Upper lobe of right lung (tissue), 1 donor: ENCODE data around the gene NYAP2. TPM values are rescaled to one million over a fixed set of nuclear protein-coding genes. Genes with fewer than 3 reads are reported as not detected.

Experiments used
- ATAC-seq: fragments of 200-7000 bp; cut with Tn5 transposase; one replicate; pipeline ENCODE4 v1.9.1; 2020; ENCODE audit warnings: mild to moderate bottlenecking, moderate library complexity
- DNase-seq: peaks from one replicate; pipeline ENCODE4 v3.0.0-alpha.2; 2020
- H3K27ac ChIP-seq: fragments of 200-600 bp; one replicate; pipeline ENCODE4 v1.8.0; 2022
- H3K27me3 ChIP-seq: fragments of 200-600 bp; one replicate; pipeline ENCODE4 v1.8.0; 2022; ENCODE audit warnings: mild to moderate bottlenecking
- H3K36me3 ChIP-seq: fragments of 200-600 bp; one replicate; pipeline ENCODE4 v1.8.0; 2022
- H3K4me1 ChIP-seq: fragments of 200-600 bp; one replicate; pipeline ENCODE4 v1.8.0; 2022
- H3K4me3 ChIP-seq: fragments of 200-600 bp; one replicate; pipeline ENCODE4 v1.8.0; 2022; ENCODE audit warnings: mild to moderate bottlenecking
- H3K9me3 ChIP-seq: fragments of 200-600 bp; one replicate; pipeline ENCODE4 v1.8.0; 2022
- intact Hi-C: fragments of 100-400 bp; cut with DNase I; formaldehyde crosslinking; loops from one replicate; pipeline ENCODE4 v1.11.0; 2022
- total RNA-seq: library from RNA; stranded (reverse); fragmentation: NEBNext Ultra II Directional; extraction: Animal tissue kit (Norgen Biotek cat#: 25700); gene quantifications from one replicate; pipeline ENCODE4 v1.2.1, GENCODE V29; 2021
- TF ChIP-seq, protein P1 (sequence below): fragments of 200-600 bp; IDR thresholded peaks from one replicate; pipeline ENCODE4 v1.8.0; 2022; ENCODE audit warnings: antibody characterized with exemption
- donor health status: DM: no; HTN: yes; CAD: no; lungs with severe emphysema.

The NYAP2 gene
- total RNA-seq, 1 donor from 2014 or later = 0.93 TPM

- intact Hi-C loops = no loop called here
- ATAC-seq (no peak), DNase-seq (no peak)
- Histone ChIP-seq H3K4me1 (no peaks in the 10 kb centered on the region), H3K9me3 (no peaks in the 10 kb centered on the region), H3K36me3 (no peaks in the 10 kb centered on the region), H3K27me3 (no peaks in the 10 kb centered on the region), H3K27ac (no peak overlapping the region), H3K4me3 (no peak overlapping the region)
- TF ChIP-seq, protein P1, sequence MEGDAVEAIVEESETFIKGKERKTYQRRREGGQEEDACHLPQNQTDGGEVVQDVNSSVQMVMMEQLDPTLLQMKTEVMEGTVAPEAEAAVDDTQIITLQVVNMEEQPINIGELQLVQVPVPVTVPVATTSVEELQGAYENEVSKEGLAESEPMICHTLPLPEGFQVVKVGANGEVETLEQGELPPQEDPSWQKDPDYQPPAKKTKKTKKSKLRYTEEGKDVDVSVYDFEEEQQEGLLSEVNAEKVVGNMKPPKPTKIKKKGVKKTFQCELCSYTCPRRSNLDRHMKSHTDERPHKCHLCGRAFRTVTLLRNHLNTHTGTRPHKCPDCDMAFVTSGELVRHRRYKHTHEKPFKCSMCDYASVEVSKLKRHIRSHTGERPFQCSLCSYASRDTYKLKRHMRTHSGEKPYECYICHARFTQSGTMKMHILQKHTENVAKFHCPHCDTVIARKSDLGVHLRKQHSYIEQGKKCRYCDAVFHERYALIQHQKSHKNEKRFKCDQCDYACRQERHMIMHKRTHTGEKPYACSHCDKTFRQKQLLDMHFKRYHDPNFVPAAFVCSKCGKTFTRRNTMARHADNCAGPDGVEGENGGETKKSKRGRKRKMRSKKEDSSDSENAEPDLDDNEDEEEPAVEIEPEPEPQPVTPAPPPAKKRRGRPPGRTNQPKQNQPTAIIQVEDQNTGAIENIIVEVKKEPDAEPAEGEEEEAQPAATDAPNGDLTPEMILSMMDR = no peak
These were observed 103.5 kb downstream of the NYAP2 start for GRCh38 chr2:225502971-225503370.

GRCh38 chr2:225510796-225511195, 111.3 kb downstream of the NYAP2 start:
- Histone ChIP-seq H3K9me3 (no peaks in the 10 kb centered on the region), H3K4me3 (no peak overlapping the region), H3K27ac (no peak overlapping the region), H3K4me1 (peaks cover 3% of the 10 kb centered on the region), H3K27me3 (no peaks in the 10 kb centered on the region), H3K36me3 (no peaks in the 10 kb centered on the region)
- TF ChIP-seq, protein P1 = no peak
- DNase-seq (no peak), ATAC-seq (no peak)
- intact Hi-C loops = no loop called here

- ATAC-seq = no peak
- Histone ChIP-seq H3K27me3 (no peaks in the 10 kb centered on the region), H3K4me3 (no peak overlapping the region), H3K9me3 (no peaks in the 10 kb centered on the region), H3K27ac (no peak overlapping the region), H3K36me3 (no peaks in the 10 kb centered on the region), H3K4me1 (peaks cover 3% of the 10 kb centered on the region)
- intact Hi-C loops = no loop called here
- TF ChIP-seq, protein P1 = no peak
- DNase-seq = no peak
These were observed 113.0 kb downstream of the NYAP2 start for GRCh38 chr2:225512469-225512868.

DNA sequence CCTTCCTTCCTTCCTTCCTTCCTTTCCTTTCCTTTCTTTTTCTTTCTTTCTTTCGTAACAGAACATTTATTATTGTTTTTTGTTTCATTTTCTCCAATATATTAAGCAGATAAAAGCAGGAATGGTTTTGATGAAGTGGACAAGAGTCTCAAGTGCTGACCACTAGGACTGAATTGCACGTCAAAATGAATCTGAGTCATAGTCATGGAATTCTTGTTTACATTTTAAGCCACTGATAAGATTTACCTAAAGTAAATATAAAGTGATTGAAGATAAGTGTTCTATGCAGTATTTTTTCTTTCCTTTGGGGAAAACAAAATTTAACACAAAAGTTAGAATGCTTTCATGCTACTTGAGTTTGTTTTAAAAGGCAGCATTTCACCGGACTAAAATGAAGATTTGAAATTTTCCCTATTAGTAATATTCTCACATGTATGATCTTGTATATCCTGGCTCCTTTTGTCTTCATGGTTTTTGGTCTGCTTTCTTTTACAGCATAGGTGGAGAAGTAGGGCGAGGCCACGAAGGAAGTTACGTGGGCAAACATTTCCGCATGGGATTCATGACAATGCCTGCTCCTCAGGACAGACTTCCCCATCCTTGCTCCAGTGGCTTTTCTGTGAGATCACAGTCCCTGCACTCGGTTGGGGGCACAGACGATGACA, 113.5 kb downstream of the NYAP2 start:
- Histone ChIP-seq H3K9me3 (no peaks in the 10 kb centered on the region), H3K27ac (no peak overlapping the region), H3K4me1 (peaks cover 3% of the 10 kb centered on the region), H3K4me3 (no peak overlapping the region), H3K36me3 (no peaks in the 10 kb centered on the region), H3K27me3 (no peaks in the 10 kb centered on the region)
- TF ChIP-seq, protein P1 = no peak
- ATAC-seq (peak; percentile 27), DNase-seq (no peak)
- intact Hi-C loops = no loop called here

- intact Hi-C loops = no loop called here
- Histone ChIP-seq H3K4me1 (peaks cover 3% of the 10 kb centered on the region), H3K27me3 (no peaks in the 10 kb centered on the region), H3K4me3 (no peak overlapping the region), H3K36me3 (no peaks in the 10 kb centered on the region), H3K27ac (no peak overlapping the region), H3K9me3 (no peaks in the 10 kb centered on the region)
- no peak for ATAC-seq
- no peak for DNase-seq
- TF ChIP-seq, protein P1 = no peak
These were observed 115.5 kb downstream of the NYAP2 start for GRCh38 chr2:225515033-225515432.
